Karpas-422 (cell line): ENCODE results near the gene NHERF2. TPM values are rescaled to one million over a fixed set of nuclear protein-coding genes. Genes with fewer than 3 reads are reported as not detected.

ENCODE experiments used
- DNase-seq: peaks from one replicate; pipeline ENCODE4 v3.0.0-alpha.2; 2015
- H2AFZ ChIP-seq: fragments of 200-600 bp; sonication (generic); 2 replicates; pipeline ENCODE4 v1.6.1; 2014; ENCODE audit warnings: antibody characterized with exemption, low read length, mixed read lengths
- H3K27ac ChIP-seq: fragments of 200-600 bp; sonication (generic); 2 replicates; pipeline ENCODE4 v1.5.1; 2014; ENCODE audit warnings: mild to moderate bottlenecking, low read length, moderate library complexity
- H3K27me3 ChIP-seq: fragments of 200-600 bp; sonication (generic); 2 replicates; pipeline ENCODE4 v1.6.1; 2014; ENCODE audit warnings: low read length, mixed read lengths
- H3K36me3 ChIP-seq: fragments of 200-600 bp; sonication (generic); 2 replicates; pipeline ENCODE4 v1.6.1; 2014; ENCODE audit warnings: low read length, mixed read lengths; ENCODE audit not compliant: insufficient read depth
- H3K4me1 ChIP-seq: fragments of 200-600 bp; sonication (generic); 2 replicates; pipeline ENCODE4 v1.6.1; 2014; ENCODE audit warnings: mild to moderate bottlenecking, low read length, mixed read lengths
- H3K4me2 ChIP-seq: fragments of 200-600 bp; sonication (generic); 2 replicates; pipeline ENCODE4 v1.6.1; 2014; ENCODE audit warnings: low read length, low read depth, mild to moderate bottlenecking; ENCODE audit not compliant: poor library complexity, severe bottlenecking
- H3K4me3 ChIP-seq: fragments of 200-600 bp; sonication (generic); 2 replicates; pipeline ENCODE4 v1.5.1; 2014; ENCODE audit warnings: mild to moderate bottlenecking, antibody characterized with exemption, low read length, mixed read lengths
- H3K79me2 ChIP-seq: fragments of 200-600 bp; sonication (generic); 2 replicates; pipeline ENCODE4 v1.6.1; 2014; ENCODE audit warnings: mild to moderate bottlenecking, low read length, mixed read lengths
- H3K9ac ChIP-seq: fragments of 200-600 bp; sonication (generic); 2 replicates; pipeline ENCODE4 v1.6.0; 2014; ENCODE audit warnings: low read length
- H3K9me2 ChIP-seq: fragments of 200-600 bp; sonication (generic), shearing (Covaris generic); replicated peaks from 2 replicates; pipeline ENCODE4 v1.6.0; 2014; ENCODE audit warnings: mild to moderate bottlenecking, low read length, moderate library complexity; ENCODE audit not compliant: insufficient read depth
- H3K9me3 ChIP-seq: fragments of 300-700, 200-600 bp; sonication (generic); 2 replicates; pipeline ENCODE4 v1.6.1; 2014; ENCODE audit warnings: low read length, mixed read lengths
- H4K20me1 ChIP-seq: fragments of 200-600 bp; sonication (generic); 2 replicates; pipeline ENCODE4 v1.6.1; 2014; ENCODE audit warnings: mild to moderate bottlenecking, antibody characterized with exemption, low read length, low read depth; ENCODE audit not compliant: insufficient read depth
- total RNA-seq: library from RNA; depleted of rRNA; stranded (reverse); fragments of >200 nt; shearing (Covaris generic); gene quantifications from 2 replicates; pipeline ENCODE4 v1.2.3, GENCODE V29; 2014; ENCODE audit warnings: low replicate concordance

NHERF2 gene
- total RNA-seq, 1 experiment from 2014 or later = not detected

DNA sequence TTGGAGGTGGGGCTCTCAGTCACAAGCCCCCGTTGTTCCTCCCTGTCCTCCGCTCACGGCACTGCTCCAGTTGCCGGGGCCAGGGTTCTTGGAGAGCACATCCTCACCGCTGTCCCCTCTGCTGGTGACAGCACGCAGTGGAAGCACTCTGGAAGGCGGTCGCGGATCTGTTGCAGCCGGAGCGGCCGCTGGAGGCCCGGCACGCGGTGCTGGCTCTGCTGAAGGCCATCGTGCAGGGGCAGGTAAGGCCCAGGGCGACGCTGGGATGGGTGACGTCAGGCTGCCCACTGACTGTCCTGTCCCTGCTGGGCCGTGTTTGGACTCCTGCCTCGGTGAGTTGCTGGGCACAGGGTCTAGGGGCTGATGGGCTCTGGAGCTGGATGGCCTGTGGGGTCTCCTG is 26.5 kb downstream of the NHERF2 start:
- H3K9ac ChIP-seq = no peak overlapping the region
- no peaks in the 10 kb centered on the region; the same call in 1 of the 2 replicates for H3K36me3 ChIP-seq
- H3K27ac ChIP-seq = no peak overlapping the region
- H3K79me2 ChIP-seq = peaks cover 15% of the 10 kb centered on the region
- no peaks in the 10 kb centered on the region for H3K27me3 ChIP-seq
- H4K20me1 ChIP-seq = no peaks in the 10 kb centered on the region
- no peaks in the 10 kb centered on the region for H3K9me3 ChIP-seq
- no peak overlapping the region for H3K4me3 ChIP-seq
- H3K9me2 ChIP-seq = no peaks in the 10 kb centered on the region
- DNase-seq = no peak
- no peak overlapping the region for H3K4me2 ChIP-seq
- peaks cover 10% of the 10 kb centered on the region for H3K4me1 ChIP-seq
- no peak overlapping the region for H2AFZ ChIP-seq

DNA sequence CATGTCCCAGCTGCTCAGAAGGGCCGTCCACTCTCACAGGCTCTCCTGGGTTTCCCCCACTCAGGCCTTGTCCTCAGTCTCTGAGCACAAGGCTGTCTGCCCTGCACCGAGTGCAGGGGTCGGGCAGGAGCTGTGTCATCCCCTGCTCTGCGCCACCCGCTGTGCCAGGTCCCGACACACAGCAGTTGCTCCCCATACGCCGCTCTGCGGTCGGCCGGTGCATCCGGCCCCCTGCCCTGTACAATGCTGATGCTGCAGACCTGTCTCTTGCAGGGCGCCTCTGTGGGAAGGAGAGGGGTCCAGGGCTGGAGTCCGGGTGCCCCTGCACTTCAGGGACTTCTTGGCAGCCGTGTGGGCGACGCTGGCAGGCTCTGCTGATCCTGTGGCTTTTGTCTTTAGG is 27.2 kb downstream of the NHERF2 start:
- H3K79me2 ChIP-seq = peaks cover 9% of the 10 kb centered on the region
- H3K4me3 ChIP-seq = no peak overlapping the region
- H2AFZ ChIP-seq = no peak overlapping the region
- no peaks in the 10 kb centered on the region for H3K27me3 ChIP-seq
- no peak for DNase-seq
- no peak overlapping the region for H3K4me2 ChIP-seq
- no peaks in the 10 kb centered on the region for H3K9me3 ChIP-seq
- H3K27ac ChIP-seq = no peak overlapping the region
- no peak overlapping the region for H3K9ac ChIP-seq
- no peaks in the 10 kb centered on the region; the same call in 1 of the 2 replicates for H3K36me3 ChIP-seq
- no peaks in the 10 kb centered on the region for H4K20me1 ChIP-seq
- no peaks in the 10 kb centered on the region for H3K9me2 ChIP-seq
- H3K4me1 ChIP-seq = peaks cover 5% of the 10 kb centered on the region

DNA sequence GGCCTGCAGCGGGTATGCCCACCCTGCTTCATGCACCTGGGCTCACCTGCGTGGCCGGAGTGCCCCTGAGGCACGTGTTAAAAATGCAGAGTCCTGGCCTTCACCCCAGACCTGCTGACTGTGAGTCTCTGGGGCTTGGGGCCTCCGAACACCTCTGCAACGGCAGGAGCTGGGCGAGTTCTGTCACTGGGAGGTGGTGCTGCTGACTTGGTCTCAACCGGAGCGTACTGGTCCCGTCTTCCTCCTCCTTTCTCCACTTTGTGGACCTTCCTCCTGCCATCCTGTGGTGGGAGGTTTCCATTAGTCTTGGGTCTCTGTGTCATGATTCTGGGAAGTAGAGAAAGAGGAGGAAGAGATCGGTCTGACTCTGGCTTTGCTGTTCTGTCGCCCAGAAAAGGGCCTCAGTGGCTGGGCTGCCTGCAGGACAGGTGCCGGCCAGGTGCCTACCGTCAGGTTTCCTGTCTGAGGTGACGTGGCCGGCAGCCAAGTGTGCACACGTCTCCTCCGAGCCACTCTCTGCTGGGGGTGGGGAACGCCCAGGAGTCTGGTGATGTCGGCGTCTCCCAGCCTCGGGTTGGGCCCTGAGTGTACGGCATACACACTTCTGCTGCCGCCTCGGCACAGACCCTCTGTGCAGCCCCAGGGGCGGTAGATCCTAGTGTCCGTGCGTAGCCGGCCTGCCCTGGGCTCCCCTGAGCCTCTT is 28.0 kb downstream of the NHERF2 start:
- Histone ChIP-seq H3K36me3 (no peaks in the 10 kb centered on the region; the same call in 1 of the 2 replicates), H3K9ac (no peak overlapping the region), H3K27me3 (no peaks in the 10 kb centered on the region)

DNA sequence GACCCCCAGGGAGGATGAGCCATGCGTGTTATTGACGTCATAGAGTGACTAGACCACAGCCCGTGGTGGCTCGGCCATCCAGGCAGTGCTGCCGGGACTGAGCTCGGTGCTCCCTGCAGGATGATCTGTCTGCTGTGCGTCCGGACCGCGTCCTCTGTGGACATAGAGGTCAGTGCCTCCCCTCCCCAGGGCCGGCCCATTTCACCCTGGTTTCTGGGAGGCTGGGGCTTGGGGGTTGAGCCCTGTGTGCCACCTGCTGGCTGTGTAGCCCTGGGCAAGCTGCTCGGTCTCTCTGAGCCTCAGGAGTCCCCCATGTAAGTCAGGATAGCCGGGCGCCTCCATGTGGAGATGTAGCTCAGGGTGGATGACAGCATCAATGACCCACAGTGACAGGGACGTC is 29.4 kb downstream of the NHERF2 start:
- Histone ChIP-seq H2AFZ (no peak overlapping the region), H4K20me1 (no peaks in the 10 kb centered on the region), H3K4me2 (no peak overlapping the region), H3K27ac (no peak overlapping the region), H3K9me2 (no peaks in the 10 kb centered on the region), H3K9ac (no peak overlapping the region), H3K79me2 (no peaks in the 10 kb centered on the region), H3K27me3 (no peaks in the 10 kb centered on the region), H3K36me3 (no peaks in the 10 kb centered on the region; the same call in 1 of the 2 replicates), H3K9me3 (no peaks in the 10 kb centered on the region), H3K4me3 (no peak overlapping the region), H3K4me1 (no peaks in the 10 kb centered on the region)
- DNase-seq = peak; percentile 49

More for the DNA sequence above, 28.0 kb downstream of the NHERF2 start:
- H3K27ac ChIP-seq = no peak overlapping the region
- DNase-seq = no peak
- H4K20me1 ChIP-seq = no peaks in the 10 kb centered on the region
- H3K4me2 ChIP-seq = no peak overlapping the region
- no peaks in the 10 kb centered on the region for H3K9me3 ChIP-seq
- H3K79me2 ChIP-seq = peaks cover under 1% of the 10 kb centered on the region; the same call in 1 of the 2 replicates
- no peaks in the 10 kb centered on the region for H3K4me1 ChIP-seq
- H3K9me2 ChIP-seq = no peaks in the 10 kb centered on the region
- H3K4me3 ChIP-seq = no peak overlapping the region
- no peak overlapping the region for H2AFZ ChIP-seq

DNA sequence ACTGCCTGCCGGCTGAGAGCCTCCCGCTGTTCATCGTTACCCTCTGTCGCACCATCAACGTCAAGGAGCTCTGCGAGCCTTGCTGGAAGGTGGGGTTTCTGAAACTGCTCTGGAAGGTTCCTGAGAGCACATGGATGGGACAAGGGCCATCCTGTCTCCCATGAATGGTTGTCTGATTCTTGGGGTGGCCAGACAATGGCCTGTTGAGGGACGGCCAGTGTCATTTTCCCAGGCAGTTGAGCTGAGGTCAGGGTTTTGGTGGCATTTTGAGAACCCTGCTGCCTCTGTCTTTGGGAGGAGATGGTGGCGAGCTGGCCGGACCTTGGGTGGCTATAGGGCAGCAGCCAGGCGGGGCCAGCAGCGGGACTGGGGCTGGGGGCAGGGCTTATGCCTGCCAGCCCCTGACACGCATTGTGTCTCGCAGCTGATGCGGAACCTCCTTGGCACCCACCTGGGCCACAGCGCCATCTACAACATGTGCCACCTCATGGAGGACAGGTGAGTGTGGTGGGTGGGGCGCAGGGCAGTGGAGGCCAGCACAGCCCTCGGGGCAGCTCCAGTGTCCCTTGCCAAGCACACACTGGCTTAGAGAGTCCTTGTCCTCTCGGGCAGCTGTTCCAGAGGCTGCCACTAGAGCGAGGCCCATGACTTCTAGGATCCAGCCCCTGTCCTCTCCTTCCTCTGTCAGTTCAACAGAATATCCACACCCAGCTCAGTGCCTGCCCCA is 30.1 kb downstream of the NHERF2 start:
- no peak overlapping the region for H2AFZ ChIP-seq
- no peaks in the 10 kb centered on the region for H3K79me2 ChIP-seq
- H3K9me3 ChIP-seq = no peaks in the 10 kb centered on the region
- no peaks in the 10 kb centered on the region; the same call in 1 of the 2 replicates for H3K36me3 ChIP-seq
- H3K4me1 ChIP-seq = no peaks in the 10 kb centered on the region
- no peaks in the 10 kb centered on the region for H3K27me3 ChIP-seq
- no peak overlapping the region for H3K9ac ChIP-seq
- H3K9me2 ChIP-seq = no peaks in the 10 kb centered on the region
- H3K4me2 ChIP-seq = no peak overlapping the region
- no peak overlapping the region for H3K4me3 ChIP-seq
- DNase-seq = no peak
- H4K20me1 ChIP-seq = no peaks in the 10 kb centered on the region
- no peak overlapping the region for H3K27ac ChIP-seq

DNA sequence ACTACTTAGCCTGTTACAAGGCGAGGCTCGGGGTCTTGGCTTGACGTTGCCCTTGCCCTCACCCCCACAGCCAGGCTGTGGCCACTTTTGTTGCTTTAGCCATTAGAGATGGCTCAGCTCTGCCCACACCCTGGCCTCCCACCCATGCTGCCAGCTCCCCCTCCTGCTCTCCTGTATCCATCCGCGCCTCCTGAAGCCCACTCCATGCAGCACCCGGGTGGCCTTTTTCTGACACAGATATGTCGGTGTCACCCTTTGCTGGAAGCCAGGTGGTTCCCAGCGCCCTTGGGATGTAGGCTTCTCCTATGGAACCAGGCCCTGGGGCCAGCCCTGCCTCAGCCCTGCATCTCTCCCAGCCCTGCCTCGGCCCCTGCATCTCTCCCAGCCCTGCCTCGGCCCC is 30.7 kb downstream of the NHERF2 start:
- H3K4me2 ChIP-seq = no peak overlapping the region
- H3K79me2 ChIP-seq = no peaks in the 10 kb centered on the region
- no peak overlapping the region for H3K9ac ChIP-seq
- no peaks in the 10 kb centered on the region for H3K9me3 ChIP-seq
- H3K27me3 ChIP-seq = no peaks in the 10 kb centered on the region
- no peak overlapping the region for H3K27ac ChIP-seq
- H2AFZ ChIP-seq = no peak overlapping the region
- no peaks in the 10 kb centered on the region for H3K4me1 ChIP-seq
- H3K4me3 ChIP-seq = no peak overlapping the region
- no peaks in the 10 kb centered on the region for H3K9me2 ChIP-seq
- no peak for DNase-seq
- no peaks in the 10 kb centered on the region for H4K20me1 ChIP-seq
- no peaks in the 10 kb centered on the region; the same call in 1 of the 2 replicates for H3K36me3 ChIP-seq

DNA sequence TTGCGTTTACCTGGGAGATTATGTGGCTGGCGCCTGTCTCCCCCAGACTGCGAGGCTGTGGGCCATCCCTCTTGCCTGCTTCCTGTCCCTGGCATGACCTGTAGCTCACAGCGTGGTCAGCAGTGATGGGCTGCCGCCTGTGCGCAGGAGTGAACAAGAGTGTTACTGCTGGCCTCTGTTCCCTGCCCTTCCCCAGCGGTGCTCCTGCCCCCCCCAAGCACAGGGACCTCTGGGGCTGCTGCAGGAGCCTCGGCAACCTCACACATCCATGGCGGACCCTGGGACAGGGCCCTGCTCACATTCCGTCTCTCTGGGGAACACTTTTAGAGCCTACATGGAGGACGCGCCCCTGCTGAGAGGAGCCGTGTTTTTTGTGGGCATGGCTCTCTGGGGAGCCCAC is 31.7 kb downstream of the NHERF2 start:
- Histone ChIP-seq H3K36me3 (no peaks in the 10 kb centered on the region; the same call in 1 of the 2 replicates), H3K4me2 (no peak overlapping the region), H3K9me3 (no peaks in the 10 kb centered on the region), H3K27ac (no peak overlapping the region), H3K9ac (no peak overlapping the region), H3K27me3 (no peaks in the 10 kb centered on the region), H2AFZ (no peak overlapping the region), H3K4me3 (no peak overlapping the region), H3K9me2 (no peaks in the 10 kb centered on the region), H4K20me1 (no peaks in the 10 kb centered on the region), H3K79me2 (no peaks in the 10 kb centered on the region), H3K4me1 (no peaks in the 10 kb centered on the region)
- DNase-seq = no peak

DNA sequence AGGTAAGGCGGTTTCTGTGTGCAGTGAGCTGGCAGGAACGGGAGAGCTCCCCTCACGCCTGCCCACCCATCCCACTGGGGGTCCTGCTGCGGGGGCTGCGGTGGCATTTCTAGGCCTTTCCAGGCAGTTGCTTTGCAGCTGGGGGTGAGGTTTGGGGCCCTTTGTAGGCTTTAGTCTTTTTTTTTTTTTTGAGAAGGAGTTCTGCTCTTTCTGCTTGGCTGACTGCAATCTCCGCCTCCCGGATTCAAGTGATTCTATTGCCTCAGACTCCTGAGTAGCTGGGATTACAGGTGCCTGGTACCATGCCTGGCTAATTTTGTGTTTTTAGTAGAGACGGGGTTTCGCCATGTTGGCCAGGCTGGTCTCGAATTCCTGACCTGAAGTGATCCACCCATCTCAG is 32.2 kb downstream of the NHERF2 start:
- no peak for DNase-seq
- H2AFZ ChIP-seq = no peak overlapping the region
- H3K27ac ChIP-seq = no peak overlapping the region
- H3K9me2 ChIP-seq = no peaks in the 10 kb centered on the region
- H3K36me3 ChIP-seq = no peaks in the 10 kb centered on the region; the same call in 1 of the 2 replicates
- no peak overlapping the region for H3K4me3 ChIP-seq
- H4K20me1 ChIP-seq = no peaks in the 10 kb centered on the region
- no peaks in the 10 kb centered on the region for H3K79me2 ChIP-seq
- H3K4me1 ChIP-seq = no peaks in the 10 kb centered on the region
- no peaks in the 10 kb centered on the region for H3K9me3 ChIP-seq
- H3K9ac ChIP-seq = no peak overlapping the region
- no peaks in the 10 kb centered on the region for H3K27me3 ChIP-seq
- H3K4me2 ChIP-seq = no peak overlapping the region
